HG02798 (cell line): ENCODE results near the gene GPR157.
"Not testable (repeated sequence)": the region's sequence is repeated elsewhere in the genome, so short reads cannot be mapped to it uniquely, and the experiment has no call there.

ENCODE experiments used
- ATAC-seq: cut with Tn5 transposase; IDR thresholded peaks from one replicate; pipeline ENCODE4 v1.9.1; 2021; ENCODE audit warnings: mild to moderate bottlenecking; ENCODE audit not compliant: unreplicated experiment, poor library complexity

GPR157 gene, protein sequence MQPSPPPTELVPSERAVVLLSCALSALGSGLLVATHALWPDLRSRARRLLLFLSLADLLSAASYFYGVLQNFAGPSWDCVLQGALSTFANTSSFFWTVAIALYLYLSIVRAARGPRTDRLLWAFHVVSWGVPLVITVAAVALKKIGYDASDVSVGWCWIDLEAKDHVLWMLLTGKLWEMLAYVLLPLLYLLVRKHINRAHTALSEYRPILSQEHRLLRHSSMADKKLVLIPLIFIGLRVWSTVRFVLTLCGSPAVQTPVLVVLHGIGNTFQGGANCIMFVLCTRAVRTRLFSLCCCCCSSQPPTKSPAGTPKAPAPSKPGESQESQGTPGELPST

GRCh38 chr1:9128520-9129265 is at the start of gene GPR157:
Gene GPR157, minus strand, starts transcription at chr1:9129102. Its CDS starts 75 bp downstream, at chr1:9129027.
- ATAC-seq: peak; percentile 76

DNA sequence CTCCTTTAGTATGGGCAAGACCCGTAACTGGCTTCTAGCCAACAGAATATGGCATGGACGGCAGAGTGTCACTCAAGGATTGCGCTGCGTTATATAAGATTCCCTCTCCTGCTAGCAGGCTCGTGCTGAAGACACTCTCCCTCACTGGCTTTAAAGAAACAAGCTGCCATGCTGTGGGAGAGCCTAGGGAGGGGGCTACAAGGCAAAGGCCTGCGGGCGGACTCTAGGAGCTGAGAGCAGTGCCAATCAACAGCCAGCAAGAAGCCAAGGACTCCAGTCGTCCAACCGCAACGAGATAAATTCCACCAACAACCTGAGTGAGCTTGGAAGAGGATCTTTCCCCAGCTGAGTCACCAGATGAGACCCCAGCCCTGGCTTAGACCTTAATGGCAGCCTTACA is 45.9 kb upstream of the GPR157 start:
- no peak for ATAC-seq

GRCh38 chr1:9174243-9174642 is 45.3 kb upstream of the GPR157 start:
- ATAC-seq: no peak

DNA sequence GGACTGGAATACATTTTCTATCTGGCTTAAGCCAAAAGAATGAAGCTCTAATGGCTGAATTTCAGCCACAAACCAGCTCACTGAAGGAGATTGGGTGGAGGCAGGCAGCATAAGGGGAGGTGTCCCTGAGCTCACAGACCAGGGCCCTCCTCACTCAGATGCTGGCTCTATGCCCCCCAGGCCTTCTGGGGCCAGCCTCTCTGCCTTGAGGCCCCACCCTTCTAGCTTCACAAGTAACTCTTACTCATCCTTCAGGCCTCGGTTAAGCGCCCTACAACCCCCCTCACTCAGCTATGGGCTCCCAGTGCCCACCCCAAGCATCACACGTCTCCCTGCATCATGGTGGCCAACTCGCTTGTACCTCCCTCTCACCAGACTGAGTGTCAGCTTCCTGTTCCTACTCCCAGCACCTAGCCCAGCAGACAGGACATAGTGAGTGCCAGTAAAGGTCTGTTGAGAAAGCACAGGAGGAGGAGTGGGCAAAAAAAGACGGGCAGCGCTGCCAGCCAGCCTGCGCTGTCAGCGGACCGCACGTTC is 40.8 kb upstream of the GPR157 start:
- no peak for ATAC-seq

DNA sequence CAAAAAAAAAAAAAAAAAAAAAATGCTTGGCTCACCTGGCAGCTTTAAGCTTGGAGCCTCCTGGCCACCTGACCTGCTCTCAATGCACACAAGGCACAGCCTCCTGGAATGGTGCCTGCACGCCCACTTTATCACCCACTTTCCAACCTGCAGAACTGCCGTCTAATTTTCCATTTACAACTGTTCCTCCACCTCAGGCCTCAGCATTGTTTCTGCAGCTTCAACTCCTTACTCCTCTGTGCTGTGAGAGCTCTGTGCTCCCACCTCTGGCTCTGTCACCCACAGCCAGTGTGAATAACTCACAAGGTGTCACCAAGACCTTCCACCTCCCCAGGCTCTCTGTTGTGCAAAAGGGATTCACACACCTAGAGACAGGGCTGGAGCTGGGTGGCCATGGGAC is 38.7 kb upstream of the GPR157 start:
- no peak for ATAC-seq

DNA sequence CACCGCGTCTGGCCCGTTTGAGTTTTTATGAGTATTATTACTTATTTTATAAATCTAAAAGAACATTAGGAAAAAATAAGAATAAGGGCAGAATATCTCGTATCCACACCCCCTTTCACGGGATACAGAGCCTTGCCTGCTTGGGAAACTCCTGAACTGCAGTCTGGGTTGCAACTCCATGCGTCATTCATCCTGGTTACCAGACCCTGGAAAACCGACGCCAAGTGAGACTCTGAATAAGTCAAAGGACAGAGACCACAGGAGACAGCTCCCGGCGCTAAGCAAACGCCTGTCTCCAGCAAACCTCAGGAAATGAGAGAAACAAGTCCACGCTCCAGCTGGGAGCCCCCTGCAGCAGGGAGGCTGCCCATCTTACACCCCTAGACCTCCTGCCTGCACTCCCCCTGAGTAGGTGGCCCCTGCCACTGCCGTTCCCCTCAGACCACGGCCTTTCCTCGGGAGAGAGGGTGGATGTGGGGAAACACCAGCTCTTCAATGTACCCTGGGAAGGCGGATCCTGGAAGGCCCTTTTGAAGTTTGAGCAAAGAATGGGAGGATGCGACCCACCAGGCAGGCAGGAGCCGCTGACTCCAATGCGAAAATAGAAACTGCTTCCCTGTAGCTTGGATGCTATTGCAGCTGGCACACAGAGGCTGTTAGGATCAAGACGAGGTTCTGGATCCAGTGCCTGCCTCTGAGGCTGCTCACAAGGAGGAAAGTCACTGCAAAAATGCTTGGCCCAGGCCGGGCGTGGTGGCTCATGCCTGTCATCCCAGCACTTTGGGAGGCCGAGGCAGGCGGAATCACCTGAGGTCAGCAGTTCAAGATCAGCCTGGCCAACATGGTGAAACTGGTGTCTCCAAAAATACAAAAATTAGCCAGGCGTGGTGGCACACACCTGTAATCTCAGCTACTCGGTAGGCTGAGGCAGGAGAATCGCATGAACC is 37.7 kb upstream of the GPR157 start:
- no peak for ATAC-seq

- ATAC-seq: no peak
Observed at GRCh38 chr1:9165396-9165795, 36.5 kb upstream of the GPR157 start.

- ATAC-seq: no peak
Observed at GRCh38 chr1:9164919-9165318, 36.0 kb upstream of the GPR157 start.

- ATAC-seq: no peak
Observed at GRCh38 chr1:9164532-9164900, 35.6 kb upstream of the GPR157 start.

DNA sequence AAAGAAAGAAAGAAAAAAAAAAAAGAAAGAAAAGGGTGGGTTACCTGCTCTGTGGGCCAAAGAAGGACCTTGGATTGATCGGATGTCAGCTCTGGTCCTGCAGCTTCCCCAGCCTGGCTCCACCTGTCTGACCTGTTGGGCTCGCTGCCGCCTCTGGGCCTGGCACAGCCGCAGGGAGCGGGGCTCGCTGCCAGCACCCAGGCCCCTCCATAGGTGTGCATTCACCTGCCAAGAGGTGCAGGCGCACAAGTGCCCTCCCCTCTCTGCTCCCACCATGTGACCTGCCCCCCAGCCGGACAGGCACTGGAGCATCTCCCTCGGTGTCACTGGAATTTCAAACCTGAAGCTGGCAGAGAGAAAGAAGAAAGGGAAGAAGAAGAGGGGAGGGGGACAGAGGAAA is 33.1 kb upstream of the GPR157 start:
- ATAC-seq: no peak

DNA sequence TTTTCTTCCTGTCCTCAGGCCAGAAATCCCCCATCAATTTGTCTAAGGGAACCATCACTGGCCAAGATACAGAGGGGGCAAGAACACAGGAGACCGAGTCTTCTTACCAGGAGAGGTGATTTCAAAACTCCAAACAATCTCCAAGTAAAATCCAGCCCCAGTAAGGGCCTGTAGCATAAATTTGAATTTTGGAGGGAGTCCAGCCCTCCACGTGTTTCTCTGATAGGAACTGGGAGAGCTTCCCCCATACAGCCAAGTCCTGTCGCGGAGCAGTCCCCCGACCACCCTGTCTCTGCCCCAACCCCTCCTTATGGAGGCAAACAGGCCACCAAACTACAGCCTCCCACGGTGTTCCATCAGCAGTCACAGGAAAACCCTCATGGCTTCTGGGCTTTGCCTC is 32.4 kb upstream of the GPR157 start:
- no peak for ATAC-seq

- no peak for ATAC-seq
Observed at GRCh38 chr1:9160079-9160717, 31.3 kb upstream of the GPR157 start.

GRCh38 chr1:9155879-9156278 is 27.0 kb upstream of the GPR157 start:
- no peak for ATAC-seq

GRCh38 chr1:9155405-9155804 is 26.5 kb upstream of the GPR157 start:
- not testable (repeated sequence) for ATAC-seq

GRCh38 chr1:9153152-9153551 is 24.2 kb upstream of the GPR157 start:
- ATAC-seq: no peak

DNA sequence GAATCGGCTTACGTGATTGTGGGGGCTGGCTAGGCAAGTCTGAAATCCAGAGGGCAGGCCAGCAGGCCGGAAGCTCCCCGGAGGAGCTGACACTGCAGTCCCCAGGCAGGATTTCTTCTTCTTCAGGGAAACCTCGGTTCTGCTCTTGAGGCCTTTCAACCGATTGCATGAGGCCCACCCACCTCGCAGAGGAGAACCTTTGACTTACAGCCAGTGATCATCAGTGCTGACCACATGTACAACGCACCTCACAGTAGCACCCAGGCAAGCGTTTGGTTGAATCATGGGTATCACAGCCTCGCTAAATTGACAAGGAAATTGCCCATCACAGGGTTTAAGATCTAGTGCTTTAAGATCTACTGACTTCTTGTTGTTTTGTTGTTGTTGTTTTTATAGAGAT is 23.6 kb upstream of the GPR157 start:
- no peak for ATAC-seq

DNA sequence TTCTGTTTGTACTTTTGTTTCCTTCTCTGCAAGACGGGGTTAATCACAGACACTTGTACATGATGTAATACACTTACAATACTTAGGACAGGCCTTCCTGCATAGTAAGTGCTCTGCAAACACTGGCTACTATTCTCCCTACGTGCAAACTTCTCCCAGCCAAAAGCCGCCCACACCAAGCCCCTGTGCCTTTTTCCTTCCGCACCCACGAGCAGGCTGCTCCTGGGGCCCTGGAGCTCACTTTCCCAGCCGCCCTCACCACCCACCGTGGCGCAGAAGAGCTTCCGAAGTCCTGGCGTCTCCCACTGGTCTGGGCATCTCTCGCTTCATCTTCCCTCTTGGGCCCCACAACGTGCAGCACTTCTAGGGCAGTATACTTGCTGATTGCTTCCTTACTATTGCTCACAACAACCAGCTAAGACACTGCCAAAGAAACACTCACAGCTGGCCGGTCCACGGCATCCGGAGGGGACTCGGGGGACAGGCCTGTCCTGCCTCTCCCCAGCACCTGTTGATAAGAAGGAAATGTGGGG is 22.5 kb upstream of the GPR157 start:
- no peak for ATAC-seq

DNA sequence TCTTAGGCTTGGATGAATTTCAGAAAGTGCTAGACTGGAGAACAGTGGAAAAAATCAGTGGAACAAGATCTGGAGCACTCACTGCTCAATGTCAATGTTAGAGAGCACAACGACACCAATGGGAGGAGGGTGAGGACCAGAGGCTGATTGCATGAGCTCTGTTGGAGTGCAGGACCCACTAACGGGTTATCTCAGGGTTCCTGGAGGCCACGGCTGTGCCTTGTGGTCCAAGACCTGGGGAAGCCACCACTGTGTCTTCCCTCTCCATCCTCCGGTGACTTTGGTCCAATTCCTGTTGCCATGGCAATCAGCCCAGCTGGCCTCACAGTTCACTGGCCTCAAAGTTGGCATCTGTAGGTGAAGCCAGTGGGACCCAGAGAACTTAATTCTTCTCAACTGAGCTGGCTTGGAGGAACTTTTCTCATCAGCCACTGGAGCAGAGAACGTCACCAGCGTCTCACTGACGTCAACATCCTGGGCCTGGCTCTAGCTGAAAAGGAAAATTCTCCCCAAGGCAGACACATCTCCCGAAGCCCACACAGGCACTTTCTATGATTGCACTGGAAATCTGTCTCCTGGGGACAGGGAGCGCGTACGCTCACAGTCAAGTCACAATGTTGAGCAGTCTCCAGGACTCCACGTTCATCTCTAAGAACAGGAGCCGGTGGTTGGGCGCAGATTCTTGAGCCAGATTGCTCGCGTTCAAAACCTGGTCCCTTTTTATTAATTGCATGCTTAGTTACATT is 21.9 kb upstream of the GPR157 start:
- no peak for ATAC-seq
